ENCODE results near the gene RPTOR.

Gene RPTOR

GRCh38 chr17:80666867-80667266 lies 122.2 kb downstream of the RPTOR start:
- no peak for DNase-seq (ENCODE audit: low read depth)

GRCh38 chr17:80667462-80668277 lies 123.0 kb downstream of the RPTOR start:
- DNase-seq (ENCODE audit: low read depth) = no peak

- no peak for DNase-seq (ENCODE audit: low read depth)
Measured at GRCh38 chr17:80668375-80669148, 123.9 kb downstream of the RPTOR start.

- no peak for DNase-seq (ENCODE audit: low read depth)
Measured at GRCh38 chr17:80671039-80671824, 126.6 kb downstream of the RPTOR start.

- no peak for DNase-seq (ENCODE audit: low read depth)
Measured at GRCh38 chr17:80671825-80672110, 127.1 kb downstream of the RPTOR start.

- no peak for DNase-seq (ENCODE audit: low read depth)
Measured at GRCh38 chr17:80673152-80673920, 128.7 kb downstream of the RPTOR start.

- no peak for DNase-seq (ENCODE audit: low read depth)
Measured at GRCh38 chr17:80675438-80676095, 130.9 kb downstream of the RPTOR start.

GRCh38 chr17:80676096-80676466 lies 131.4 kb downstream of the RPTOR start:
- no peak for DNase-seq (ENCODE audit: low read depth)

- DNase-seq (ENCODE audit: low read depth) = no peak
Measured at GRCh38 chr17:80676564-80676963, 131.9 kb downstream of the RPTOR start.

- DNase-seq (ENCODE audit: low read depth) = no peak
Measured at GRCh38 chr17:80677214-80677756, 132.6 kb downstream of the RPTOR start.

- no peak for DNase-seq (ENCODE audit: low read depth)
Measured at GRCh38 chr17:80679816-80680215, 135.2 kb downstream of the RPTOR start.

GRCh38 chr17:80681215-80681614 lies 136.6 kb downstream of the RPTOR start:
- DNase-seq (ENCODE audit: low read depth) = no peak

GRCh38 chr17:80682372-80682771 lies 137.7 kb downstream of the RPTOR start:
- no peak for DNase-seq (ENCODE audit: low read depth)

GRCh38 chr17:80683625-80684104 lies 139.0 kb downstream of the RPTOR start:
- no peak for DNase-seq (ENCODE audit: low read depth)

- no peak for DNase-seq (ENCODE audit: low read depth)
Measured at GRCh38 chr17:80687839-80688238, 143.2 kb downstream of the RPTOR start.

GRCh38 chr17:80689129-80689619 lies 144.5 kb downstream of the RPTOR start:
- no peak for DNase-seq (ENCODE audit: low read depth)

- no peak for DNase-seq (ENCODE audit: low read depth)
Measured at GRCh38 chr17:80691784-80692183, 147.1 kb downstream of the RPTOR start.

- DNase-seq (ENCODE audit: low read depth) = no peak
Measured at GRCh38 chr17:80692931-80693467, 148.4 kb downstream of the RPTOR start.

GRCh38 chr17:80693511-80693910 lies 148.9 kb downstream of the RPTOR start:
- DNase-seq (ENCODE audit: low read depth) = no peak
